ENCODE measurements around the gene BAZ1B. TPM values are rescaled to one million over a fixed set of nuclear protein-coding genes. Genes with fewer than 3 reads are reported as not detected.

Gene BAZ1B
- total and polyA plus RNA-seq, 9 of the 15 experiments (the other 6 are each of a cell fraction or from before 2014, with no cell fraction given): 15.0 to 134 (median 79.5) TPM

GRCh38 chr7:73433924-73434700 is 88.0 kb downstream of the BAZ1B start (continued):
- TF ChIP-seq CBX3 (IDR thresholded peaks at IDR 0.05; ENCODE audit: borderline replicate concordance in 1 of 2, low read length in 2 of 2) (peak in 1 of 2 experiments; percentile 71; a peak in 1 of 3 replicates), RB1 (IDR thresholded peaks at IDR 0.05; ENCODE audit: low read depth) (peak; percentile 8; the same call in 1 of the 2 replicates), TCFL5 (CRISPR knock-in tag; conservative IDR thresholded peaks at IDR 0.05) (no peak), ZNF232 (CRISPR knock-in tag; IDR thresholded peaks at IDR 0.05) (no peak), SREBF1 (IDR thresholded peaks at IDR 0.05; ENCODE audit: borderline replicate concordance, low read depth, low read length) (no peak), DMBX1 (CRISPR knock-in tag; IDR thresholded peaks at IDR 0.05; ENCODE audit: borderline replicate concordance) (no peak), BRF1 (IDR thresholded peaks at IDR 0.05; ENCODE audit: borderline replicate concordance, extremely low read depth, insufficient read length) (no peak), POU5F1 (IDR thresholded peaks at IDR 0.05; ENCODE audit: borderline replicate concordance, low read depth, low read length, partially characterized antibody) (no peak), EHMT2 (IDR thresholded peaks at IDR 0.05) (no peak), ZNF347 (CRISPR knock-in tag; IDR thresholded peaks at IDR 0.05; ENCODE audit: low read depth) (no peak), MECOM (CRISPR knock-in tag; IDR thresholded peaks at IDR 0.05) (no peak), FOXP4 (CRISPR knock-in tag; IDR thresholded peaks at IDR 0.05; ENCODE audit: borderline replicate concordance) (no peak), USF1 (CRISPR knock-in tag; IDR thresholded peaks at IDR 0.05) (no peak), NRF1 (conservative IDR thresholded peaks at IDR 0.05 in 1 of 2, IDR thresholded peaks at IDR 0.05 in 1 of 2) (0 out of 4 replicates have a peak, but pooled peaks of 1 of the 2 experiments have one; percentile 2), ZBTB40 (IDR thresholded peaks at IDR 0.05) (no peak), ZBTB40 (CRISPR knock-in tag; IDR thresholded peaks at IDR 0.05) (no peak)
